Adrenal gland (tissue), 12 donors: ENCODE results near the gene TOX2. TPM values are rescaled to one million over a fixed set of nuclear protein-coding genes. Genes with fewer than 3 reads are reported as not detected.

Experiments
- DNase-seq, 7 donors: peaks; one replicate each; pipeline ENCODE4 v3.0.0-alpha.2; 2019 to 2020
- H3K27ac ChIP-seq, 5 donors: fragments of 200-600 bp; sonication (generic) in 4 of 5; 1 replicate in 3 of 5; 2 replicates in 2 of 5; pipeline versions ENCODE4 v1.5.1 to v1.8.0; 2016 to 2020; ENCODE audit warnings: mild to moderate bottlenecking in 1 of 5
- H3K27me3 ChIP-seq: fragments of 200-600 bp; 2 replicates; pipeline ENCODE4 v1.8.0; 2021
- H3K36me3 ChIP-seq, 2 donors: fragments of 200-600 bp; replicated peaks in 1 of 2; 1 replicate in 1 of 2; 2 replicates in 1 of 2; pipeline versions ENCODE4 v1.5.1 to v1.8.0; 2018 to 2022
- H3K4me1 ChIP-seq, 2 donors: fragments of 200-600 bp; replicated peaks in 1 of 2; 1 replicate in 1 of 2; 2 replicates in 1 of 2; pipeline versions ENCODE4 v1.5.1 to v1.8.0; 2018 to 2021
- H3K4me3 ChIP-seq, 4 donors: fragments of 200-600 bp; sonication (generic) in 3 of 4; one replicate each; pipeline ENCODE4 v1.5.1; 2016 to 2018
- H3K9me3 ChIP-seq, 3 donors: fragments of 200-600 bp; sonication (generic) in 1 of 3; replicated peaks in 1 of 3; 1 replicate in 2 of 3; 2 replicates in 1 of 3; pipeline versions ENCODE4 v1.5.1 to v1.8.0; 2016 to 2021
- POLR2A ChIP-seq, 2 donors: fragments of 450-650 bp; IDR thresholded peaks; one replicate each; pipeline ENCODE4 v1.6.1; 2017; ENCODE audit warnings: antibody characterized with exemption in 2 of 2, mild to moderate bottlenecking in 2 of 2, moderate library complexity in 1 of 2
- WGBS, 4 donors: extraction: QIAGEN DNeasy Blood & Tissue Kit in 2 of 4; methylation state at CpG; one replicate each; pipeline versions ENCODE4 v1.1.5 to v1.1.7; 2013 to 2017; 5-methylcytosine and 5-hydroxymethylcytosine counted together
- intact Hi-C, 2 donors: fragments of 100-400 bp; cut with DNase I; formaldehyde crosslinking; loops; one replicate each; pipeline versions ENCODE4 v1.14.1 to v1.15.0; 2022 to 2023
- polyA plus RNA-seq, 3 donors: library from polyadenylated mRNA; stranded (reverse); fragments of 200-250 nt in 2 of 3; fragments of 350-450 nt in 1 of 3; fragmentation: Illumina TruSeq in 1 of 3; extraction: RNeasy Lipid Tissue Mini Kit (QIAGEN cat#74804) in 1 of 3; gene quantifications; one replicate each; pipeline ENCODE4 v1.2.3, GENCODE V29; 2013 to 2014
- total RNA-seq, 9 donors: library from RNA; depleted of rRNA in 4 of 9; stranded (reverse); fragments of >200 nt in 4 of 9; fragments of 120-200 nt in 1 of 9; fragmentation: NEBNext Ultra II Directional in 1 of 9; extraction: Animal tissue kit (Norgen Biotek cat#: 25700) in 1 of 9; gene quantifications; one replicate each; pipeline versions ENCODE4 v1.1.0 to v1.2.4, GENCODE V29; 2013 to 2023
- TF ChIP-seq, protein P1 (sequence below), 6 experiments: fragments of 450-650 bp in 4 of 6; fragments of 200-600 bp in 2 of 6; sonication (generic) in 1 of 6; IDR thresholded peaks; 1 replicate in 5 of 6; 2 replicates in 1 of 6; pipeline versions ENCODE4 v1.5.1 to v1.8.0; 2016 to 2021; ENCODE audit warnings: antibody characterized with exemption in 6 of 6, mild to moderate bottlenecking in 2 of 6, moderate library complexity in 1 of 6
- donor health status: healthy with polysubstance abuse.
- donor health status: Bipolar disorder and iron deficiency.
- donor health status: DM: yes; HTN: yes; CAD: no.
- donor health status: DM: no; HTN: no; CAD: no.
- donor health status: DM: no; HTN: no; CAD: no.
- donor health status: DM: yes; HTN: yes; CAD: no.

The TOX2 gene
- total and polyA plus RNA-seq, 12 donors = 0.33 to 7.6 (median 2.8) TPM

DNA sequence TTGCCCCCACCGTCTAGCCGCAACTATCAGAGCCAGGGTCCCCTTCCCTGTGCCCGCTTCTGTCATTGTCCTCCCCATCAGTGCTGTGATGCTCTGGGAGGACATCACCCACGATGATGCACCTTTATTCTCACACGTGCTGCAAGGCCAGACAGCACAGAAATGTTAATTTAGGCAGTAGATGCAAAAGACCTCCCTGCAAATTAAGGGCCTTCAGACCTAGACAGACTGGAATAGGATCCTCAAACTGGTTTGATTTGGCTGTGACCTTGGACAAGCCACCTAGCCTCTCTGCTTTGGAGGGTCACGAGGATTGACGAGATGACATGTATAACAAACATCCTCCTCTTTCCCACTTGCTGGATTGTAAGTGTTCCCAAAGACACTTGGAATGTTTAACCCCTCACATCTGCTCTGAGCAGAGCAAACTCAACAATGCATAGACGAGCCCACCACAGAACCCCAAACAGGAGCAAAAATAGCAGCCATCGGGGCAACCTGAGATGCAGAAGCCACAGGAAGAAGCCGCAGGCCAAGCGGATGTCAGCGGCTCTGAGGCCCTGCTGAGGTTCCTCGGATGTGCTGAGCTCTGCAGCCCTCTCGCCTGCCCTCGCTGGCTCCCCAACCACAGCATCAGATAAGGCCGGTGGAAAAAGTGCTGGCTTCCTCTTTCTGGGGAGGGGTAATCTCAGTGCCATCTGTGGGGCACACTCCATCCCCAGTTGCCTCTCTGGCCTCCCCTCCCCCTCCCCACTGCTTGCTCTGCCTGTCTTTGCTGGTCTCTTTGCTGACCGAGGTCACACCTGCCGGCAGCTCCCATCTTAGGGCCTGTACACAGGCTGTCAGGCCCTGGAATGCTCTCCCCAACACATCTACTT, 35.3 kb downstream of the TOX2 start:
- peak in 4 of 7 donors; percentile 26 to 52 (median 30) for DNase-seq
- peak overlapping the region in 1 of 5 donors; percentile 1 for H3K27ac ChIP-seq
- H3K4me1 ChIP-seq = peaks cover 3 to 14% of the 10 kb centered on the region in 2 donors
- H3K36me3 ChIP-seq = no peaks in the 10 kb centered on the region
- intact Hi-C loops = no loop called here
- no peaks in the 10 kb centered on the region for H3K9me3 ChIP-seq
- no peak for TF ChIP-seq POLR2A (IDR thresholded peaks at IDR 0.05)
- 59 to 67% (median 63%) methylated on average over 17 to 18 of the region's 18 CpGs for WGBS, 4 donors
- H3K4me3 ChIP-seq = no peak overlapping the region
- no peaks in the 10 kb centered on the region for H3K27me3 ChIP-seq

DNA sequence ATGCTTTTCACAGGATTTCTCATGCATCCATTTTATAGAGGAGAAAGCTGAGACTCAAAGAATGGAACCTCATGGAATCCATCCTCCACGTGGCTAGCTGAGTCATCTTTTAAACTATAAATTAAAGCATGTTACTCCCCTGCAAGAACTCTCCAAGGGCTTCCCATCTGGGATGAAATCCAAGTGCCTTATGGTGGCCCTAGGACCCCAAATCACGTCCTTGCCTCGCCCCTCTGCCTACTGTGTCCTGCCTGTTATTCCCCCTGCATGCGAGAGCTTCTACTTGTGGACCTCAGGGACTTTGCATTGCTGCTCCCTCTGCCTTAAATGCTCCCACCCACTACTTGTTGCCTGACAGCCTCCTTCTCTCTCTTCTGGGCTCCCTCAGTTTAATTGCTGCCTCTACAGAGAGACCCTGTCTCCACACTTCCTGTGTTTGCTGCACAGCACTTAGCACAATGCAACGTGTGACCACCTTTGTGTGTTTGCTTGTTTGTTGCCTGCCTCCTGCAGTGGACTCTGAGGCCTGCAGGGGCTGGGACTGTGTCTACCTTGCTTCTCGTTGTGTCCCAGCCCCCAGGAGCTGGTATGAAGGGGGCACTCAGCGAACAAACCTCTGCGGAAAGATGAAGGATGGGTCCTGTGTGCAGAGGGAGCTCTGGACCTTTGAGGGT, 39.4 kb downstream of the TOX2 start:
- no peak overlapping the region for H3K4me3 ChIP-seq
- no peaks in the 10 kb centered on the region for H3K36me3 ChIP-seq
- no peak for DNase-seq
- TF ChIP-seq POLR2A (IDR thresholded peaks at IDR 0.05) = no peak
- TF ChIP-seq, protein P1, sequence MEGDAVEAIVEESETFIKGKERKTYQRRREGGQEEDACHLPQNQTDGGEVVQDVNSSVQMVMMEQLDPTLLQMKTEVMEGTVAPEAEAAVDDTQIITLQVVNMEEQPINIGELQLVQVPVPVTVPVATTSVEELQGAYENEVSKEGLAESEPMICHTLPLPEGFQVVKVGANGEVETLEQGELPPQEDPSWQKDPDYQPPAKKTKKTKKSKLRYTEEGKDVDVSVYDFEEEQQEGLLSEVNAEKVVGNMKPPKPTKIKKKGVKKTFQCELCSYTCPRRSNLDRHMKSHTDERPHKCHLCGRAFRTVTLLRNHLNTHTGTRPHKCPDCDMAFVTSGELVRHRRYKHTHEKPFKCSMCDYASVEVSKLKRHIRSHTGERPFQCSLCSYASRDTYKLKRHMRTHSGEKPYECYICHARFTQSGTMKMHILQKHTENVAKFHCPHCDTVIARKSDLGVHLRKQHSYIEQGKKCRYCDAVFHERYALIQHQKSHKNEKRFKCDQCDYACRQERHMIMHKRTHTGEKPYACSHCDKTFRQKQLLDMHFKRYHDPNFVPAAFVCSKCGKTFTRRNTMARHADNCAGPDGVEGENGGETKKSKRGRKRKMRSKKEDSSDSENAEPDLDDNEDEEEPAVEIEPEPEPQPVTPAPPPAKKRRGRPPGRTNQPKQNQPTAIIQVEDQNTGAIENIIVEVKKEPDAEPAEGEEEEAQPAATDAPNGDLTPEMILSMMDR (IDR thresholded peaks at IDR 0.05) = peak in 1 of 6 experiments; percentile 5
- H3K27me3 ChIP-seq = no peaks in the 10 kb centered on the region
- 67 to 83% (median 78%) methylated on average over 8 of the region's 8 CpGs for WGBS, 4 donors
- no peaks in the 10 kb centered on the region for H3K9me3 ChIP-seq
- peaks cover 18 to 32% of the 10 kb centered on the region in 2 donors for H3K4me1 ChIP-seq
- peak overlapping the region in 1 of 5 donors; percentile 67 for H3K27ac ChIP-seq
- intact Hi-C loops = no loop called here

DNA sequence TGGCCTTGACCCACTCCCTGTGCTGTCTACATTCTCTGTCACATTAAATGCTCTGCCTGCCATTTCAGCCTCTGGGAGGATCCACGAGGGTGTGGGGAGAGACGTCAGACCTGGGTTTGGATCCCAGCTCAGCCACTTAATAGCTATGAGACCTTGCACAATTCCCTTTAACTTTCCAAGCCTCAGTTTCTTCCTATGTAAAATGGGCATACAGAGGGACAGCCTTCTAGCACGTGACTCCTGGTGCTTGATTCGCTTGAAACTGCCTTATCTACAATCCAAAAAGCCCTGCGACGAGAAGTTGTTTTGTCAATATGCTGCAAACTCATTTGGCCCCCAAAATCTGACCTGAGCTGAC, 40.0 kb downstream of the TOX2 start:
- H3K36me3 ChIP-seq = no peaks in the 10 kb centered on the region
- H3K27me3 ChIP-seq = no peaks in the 10 kb centered on the region
- no peaks in the 10 kb centered on the region for H3K9me3 ChIP-seq
- DNase-seq = no peak
- no peak overlapping the region for H3K4me3 ChIP-seq
- TF ChIP-seq, protein P1 (IDR thresholded peaks at IDR 0.05) = no peak
- no peak for TF ChIP-seq POLR2A (IDR thresholded peaks at IDR 0.05)
- WGBS, 4 donors = 60 to 68% (median 64%) methylated on average over 6 of the region's 6 CpGs
- intact Hi-C loops = no loop called here
- H3K27ac ChIP-seq = peak overlapping the region in 4 of 5 donors; percentile 27 to 67 (median 63)
- H3K4me1 ChIP-seq = peaks cover 20 to 38% of the 10 kb centered on the region in 2 donors

DNA sequence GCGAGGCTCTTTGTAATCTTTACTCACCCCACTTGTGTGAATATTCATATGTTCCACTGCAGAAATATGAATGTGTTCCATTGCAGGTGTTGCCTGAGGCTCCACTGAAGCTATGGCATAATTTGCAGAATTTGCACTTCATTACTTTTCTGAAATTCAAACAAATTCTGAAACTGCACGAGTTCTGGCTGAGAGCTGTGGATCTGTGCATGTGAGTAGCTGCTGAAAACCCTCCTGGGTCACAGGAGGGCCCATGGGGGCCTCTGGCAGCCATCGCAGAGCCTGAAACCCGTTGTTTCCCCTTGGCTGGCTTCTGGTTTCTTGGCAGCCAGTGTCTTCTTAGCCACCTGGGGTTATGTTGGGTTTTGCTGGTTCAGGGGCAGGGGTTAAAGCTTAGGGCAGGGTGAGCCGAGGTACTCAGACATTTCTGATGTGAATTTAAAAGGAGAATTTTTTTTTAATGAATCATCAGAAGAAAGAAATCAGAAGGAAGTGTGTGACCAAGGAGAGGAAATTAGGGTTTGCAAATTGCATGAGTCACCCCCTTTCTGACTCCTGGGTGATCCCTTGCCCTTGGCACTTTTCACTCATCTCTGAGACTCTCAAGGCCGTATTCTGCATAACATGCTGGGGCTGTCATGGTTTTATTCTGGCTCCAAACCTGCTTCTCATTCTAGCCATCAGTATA, 40.6 kb downstream of the TOX2 start:
- WGBS, 4 donors = 14 to 27% (median 16%) methylated on average over 5 to 6 of the region's 6 CpGs
- Histone ChIP-seq H3K36me3 (no peaks in the 10 kb centered on the region), H3K9me3 (no peaks in the 10 kb centered on the region), H3K4me3 (no peak overlapping the region), H3K27ac (peak overlapping the region in 4 of 5 donors; percentile 27 to 67 (median 63)), H3K27me3 (no peaks in the 10 kb centered on the region), H3K4me1 (peaks cover 23 to 36% of the 10 kb centered on the region in 2 donors)
- TF ChIP-seq POLR2A (IDR thresholded peaks at IDR 0.05) = no peak
- TF ChIP-seq, protein P1 (IDR thresholded peaks at IDR 0.05) = no peak
- peak in 5 of 7 donors; percentile 51 to 75 (median 70) for DNase-seq
- intact Hi-C loops = no loop called here
